GM21619 (cell line): ENCODE measurements around the gene CENPT.

Source experiments
- ATAC-seq: cut with Tn5 transposase; IDR thresholded peaks from one replicate; pipeline ENCODE4 v1.9.1; 2021; ENCODE audit not compliant: unreplicated experiment

Gene CENPT

DNA sequence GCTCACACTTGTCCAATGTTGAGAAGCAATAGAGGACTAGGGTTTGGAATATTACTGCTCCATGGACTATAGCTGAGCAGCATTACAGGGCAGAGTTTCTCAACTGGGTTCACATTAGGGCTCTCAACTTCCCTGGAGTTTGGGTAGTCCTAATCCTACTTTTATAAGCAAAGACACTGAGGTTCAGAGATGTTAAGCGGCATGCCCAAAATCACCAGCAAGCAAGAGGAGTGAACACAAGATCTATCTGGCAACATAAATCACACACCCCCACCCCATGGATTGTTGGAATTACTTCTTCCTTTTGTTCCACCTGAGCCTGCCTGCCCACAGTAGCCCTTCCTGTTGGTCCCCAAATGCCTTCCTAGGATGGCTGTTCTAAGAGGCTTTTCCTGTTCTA, 35.6 kb downstream of the CENPT start:
- no peak for ATAC-seq

DNA sequence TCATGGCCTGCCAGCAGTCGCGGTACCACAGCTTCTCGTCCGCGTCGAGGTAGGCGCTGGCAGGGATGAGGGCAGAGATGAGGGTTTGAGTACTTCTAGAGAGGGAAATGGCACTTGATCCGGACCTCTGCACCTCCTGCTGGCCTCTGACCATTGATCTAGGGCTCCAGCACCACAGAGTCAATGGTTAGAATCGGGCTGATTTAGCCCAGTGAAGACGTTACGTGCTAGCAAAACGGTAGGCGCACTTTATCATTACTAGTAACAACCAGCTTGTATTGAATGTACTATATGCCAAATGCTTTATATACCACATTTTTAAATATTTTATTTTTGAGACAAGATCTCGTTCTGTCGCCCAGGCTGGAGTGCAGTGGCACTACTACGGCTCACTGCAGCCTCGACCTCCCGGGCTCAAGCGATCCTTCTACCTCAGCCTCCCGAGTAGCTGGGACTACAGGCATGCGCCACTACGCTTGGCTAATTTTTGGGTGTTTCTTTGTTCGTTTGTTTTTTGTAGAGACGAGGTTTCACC, 40.3 kb downstream of the CENPT start:
- no peak for ATAC-seq

- ATAC-seq = peak; percentile 90
Measured at GRCh38 chr16:67806428-67807147, 40.9 kb downstream of the CENPT start, which contains the start of the genes RANBP10 and TSNAXIP1. TSS of gene RANBP10 (minus strand) at chr16:67806560. CDS start at chr16:67806536, 24 bp downstream. TSS of gene TSNAXIP1 (plus strand) at chr16:67806889. CDS start at chr16:67807150, 261 bp downstream.

- no peak for ATAC-seq
Measured at GRCh38 chr16:67805718-67806427, 41.6 kb downstream of the CENPT start.

- ATAC-seq = no peak
Measured at GRCh38 chr16:67804853-67805542, 42.5 kb downstream of the CENPT start.

GRCh38 chr16:67803894-67804293, 43.6 kb downstream of the CENPT start:
- no peak for ATAC-seq

- ATAC-seq = no peak
Measured at GRCh38 chr16:67801883-67802282, 45.6 kb downstream of the CENPT start.

- no peak for ATAC-seq
Measured at GRCh38 chr16:67801241-67801640, 46.3 kb downstream of the CENPT start.

DNA sequence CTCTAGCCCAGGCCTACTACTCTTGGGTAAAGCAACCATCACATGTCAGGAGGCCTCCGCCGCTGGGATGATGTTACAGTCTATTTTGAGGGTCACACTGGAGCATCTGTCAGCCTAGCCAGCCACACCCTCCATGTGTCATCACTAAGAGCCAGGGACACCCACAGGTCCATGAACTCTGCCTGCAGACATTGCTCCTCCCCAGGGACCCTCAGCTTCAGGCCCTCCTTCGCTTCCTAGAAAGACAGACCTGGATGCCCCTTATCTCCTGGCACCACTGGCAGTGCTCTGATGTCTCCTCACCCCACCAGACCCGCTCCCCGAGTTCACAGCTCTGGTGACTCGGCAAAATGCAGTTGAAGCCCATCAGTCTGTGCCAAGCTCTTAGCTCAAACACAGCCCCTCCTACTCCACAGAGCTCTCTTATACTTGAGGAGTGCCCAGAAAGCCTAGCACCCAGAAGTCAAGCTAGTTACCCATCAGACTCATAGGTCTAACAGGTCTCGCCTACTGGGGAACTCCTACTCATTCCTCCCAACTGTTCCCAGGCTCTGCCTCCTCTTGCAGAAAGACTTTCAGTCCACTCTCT, 47.1 kb downstream of the CENPT start:
- no peak for ATAC-seq

- no peak for ATAC-seq
Measured at GRCh38 chr16:67796099-67796718, 51.3 kb downstream of the CENPT start.

- ATAC-seq = no peak
Measured at GRCh38 chr16:67790071-67790470, 57.4 kb downstream of the CENPT start.

- ATAC-seq = no peak
Measured at GRCh38 chr16:67786491-67786890, 61.0 kb downstream of the CENPT start.

GRCh38 chr16:67783353-67783725, 64.2 kb downstream of the CENPT start:
- no peak for ATAC-seq

- ATAC-seq = no peak
Measured at GRCh38 chr16:67782567-67783352, 64.7 kb downstream of the CENPT start.

DNA sequence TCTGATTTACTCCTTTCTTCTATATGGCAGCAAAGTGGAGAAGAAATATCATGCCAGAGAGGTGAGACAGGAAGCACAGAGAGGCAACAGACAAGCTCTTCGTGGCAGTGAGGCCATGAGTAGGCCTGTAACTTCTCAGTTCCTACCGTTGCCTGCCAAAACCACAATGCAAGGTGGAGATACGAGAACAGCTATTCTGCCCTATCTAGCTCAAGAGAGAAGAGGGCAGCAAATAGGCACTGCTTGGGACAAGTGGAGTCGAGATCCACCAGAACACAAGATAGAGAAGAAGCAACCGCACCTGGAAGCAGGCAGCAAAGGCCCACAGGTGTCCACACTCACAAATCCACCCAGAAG, 66.0 kb downstream of the CENPT start:
- no peak for ATAC-seq

DNA sequence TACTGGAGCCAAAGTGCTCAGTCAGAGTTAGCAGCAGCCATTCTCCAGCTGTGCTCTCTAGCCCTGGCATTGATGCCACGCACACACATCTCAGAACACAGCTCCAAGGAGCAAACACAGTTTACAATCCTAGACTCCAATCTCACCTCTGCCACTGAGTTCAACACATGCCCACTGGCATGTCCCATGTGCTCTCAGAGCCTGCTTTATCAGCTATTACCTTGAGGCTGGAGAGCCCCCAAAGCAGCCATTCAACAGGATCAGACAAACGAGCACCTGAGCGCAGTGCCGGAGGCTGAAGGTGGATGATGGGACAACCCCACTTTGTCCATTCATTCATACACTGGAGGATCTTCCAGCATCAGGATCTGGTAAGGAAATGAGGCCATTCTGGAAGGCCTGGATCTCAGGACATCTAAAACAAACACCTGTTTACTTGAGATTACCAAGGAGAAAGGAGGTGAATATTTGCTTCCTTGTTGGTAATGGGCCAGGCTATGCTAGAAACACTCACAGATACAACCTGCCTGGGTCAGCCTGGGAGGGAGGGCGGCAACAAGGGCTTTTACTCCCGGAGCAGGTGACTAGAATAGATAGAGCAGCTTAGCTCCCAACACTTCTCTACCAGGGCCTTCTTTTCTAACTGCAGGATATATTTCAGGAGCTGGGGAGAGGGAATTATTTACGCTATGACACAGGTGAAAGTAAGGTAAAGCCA, 66.5 kb downstream of the CENPT start:
- ATAC-seq = no peak

- ATAC-seq = no peak
Measured at GRCh38 chr16:67779256-67780014, 68.1 kb downstream of the CENPT start.
